Measurements from ENCODE around the gene CGNL1. TPM values are rescaled to one million over a fixed set of nuclear protein-coding genes. Genes with fewer than 3 reads are reported as not detected.

The CGNL1 gene
- total RNA-seq, 1 experiment from 2014 or later: 10.6 TPM

GRCh38 chr15:57388464-57388863 lies 12.2 kb downstream of the CGNL1 start:
- Histone ChIP-seq H3K4me3 (ENCODE audit: insufficient read depth, low read depth, low read length) (no peak overlapping the region), H3K27me3 (ENCODE audit: control insufficient read depth, insufficient read depth, low read length) (no peaks in the 10 kb centered on the region), H3K36me3 (replicated peaks; ENCODE audit: control insufficient read depth, insufficient read depth, low read length) (no peaks in the 10 kb centered on the region)
- DNase-seq: no peak

- Histone ChIP-seq H3K27me3 (ENCODE audit: control insufficient read depth, insufficient read depth, low read length) (no peaks in the 10 kb centered on the region), H3K4me3 (ENCODE audit: insufficient read depth, low read depth, low read length) (no peak overlapping the region), H3K36me3 (replicated peaks; ENCODE audit: control insufficient read depth, insufficient read depth, low read length) (no peaks in the 10 kb centered on the region)
- no peak for DNase-seq
Measured at GRCh38 chr15:57389991-57390390, 13.7 kb downstream of the CGNL1 start.

GRCh38 chr15:57390583-57390982 lies 14.3 kb downstream of the CGNL1 start:
- Histone ChIP-seq H3K36me3 (replicated peaks; ENCODE audit: control insufficient read depth, insufficient read depth, low read length) (no peaks in the 10 kb centered on the region), H3K4me3 (ENCODE audit: insufficient read depth, low read depth, low read length) (no peak overlapping the region), H3K27me3 (ENCODE audit: control insufficient read depth, insufficient read depth, low read length) (no peaks in the 10 kb centered on the region)
- no peak for DNase-seq

- Histone ChIP-seq H3K27me3 (ENCODE audit: control insufficient read depth, insufficient read depth, low read length) (no peaks in the 10 kb centered on the region), H3K4me3 (ENCODE audit: insufficient read depth, low read depth, low read length) (no peak overlapping the region), H3K36me3 (replicated peaks; ENCODE audit: control insufficient read depth, insufficient read depth, low read length) (no peaks in the 10 kb centered on the region)
- DNase-seq: no peak
Measured at GRCh38 chr15:57391537-57391936, 15.2 kb downstream of the CGNL1 start.

- Histone ChIP-seq H3K27me3 (ENCODE audit: control insufficient read depth, insufficient read depth, low read length) (no peaks in the 10 kb centered on the region), H3K4me3 (ENCODE audit: insufficient read depth, low read depth, low read length) (no peak overlapping the region), H3K36me3 (replicated peaks; ENCODE audit: control insufficient read depth, insufficient read depth, low read length) (no peaks in the 10 kb centered on the region)
- DNase-seq: no peak
Measured at GRCh38 chr15:57393061-57393460, 16.8 kb downstream of the CGNL1 start.

- DNase-seq: no peak
- H3K4me3 ChIP-seq (ENCODE audit: insufficient read depth, low read depth, low read length): no peak overlapping the region
Measured at GRCh38 chr15:57395292-57395691, 19.0 kb downstream of the CGNL1 start.

GRCh38 chr15:57398336-57398735 lies 22.0 kb downstream of the CGNL1 start:
- no peaks in the 10 kb centered on the region for H3K27me3 ChIP-seq (ENCODE audit: control insufficient read depth, insufficient read depth, low read length)
- H3K36me3 ChIP-seq (replicated peaks; ENCODE audit: control insufficient read depth, insufficient read depth, low read length): no peaks in the 10 kb centered on the region
- no peak for DNase-seq
- H3K4me3 ChIP-seq (ENCODE audit: insufficient read depth, low read depth, low read length): no peak overlapping the region

More at GRCh38 chr15:57395292-57395691, 19.0 kb downstream of the CGNL1 start:
- Histone ChIP-seq H3K36me3 (replicated peaks; ENCODE audit: control insufficient read depth, insufficient read depth, low read length) (no peaks in the 10 kb centered on the region), H3K27me3 (ENCODE audit: control insufficient read depth, insufficient read depth, low read length) (no peaks in the 10 kb centered on the region)

GRCh38 chr15:57401546-57401945 lies 25.2 kb downstream of the CGNL1 start:
- Histone ChIP-seq H3K4me3 (ENCODE audit: insufficient read depth, low read depth, low read length) (no peak overlapping the region), H3K36me3 (replicated peaks; ENCODE audit: control insufficient read depth, insufficient read depth, low read length) (no peaks in the 10 kb centered on the region), H3K27me3 (ENCODE audit: control insufficient read depth, insufficient read depth, low read length) (no peaks in the 10 kb centered on the region)
- DNase-seq: no peak

- Histone ChIP-seq H3K4me3 (ENCODE audit: insufficient read depth, low read depth, low read length) (no peak overlapping the region), H3K27me3 (ENCODE audit: control insufficient read depth, insufficient read depth, low read length) (no peaks in the 10 kb centered on the region), H3K36me3 (replicated peaks; ENCODE audit: control insufficient read depth, insufficient read depth, low read length) (no peaks in the 10 kb centered on the region)
- no peak for DNase-seq
Measured at GRCh38 chr15:57403017-57403416, 26.7 kb downstream of the CGNL1 start.

- DNase-seq: no peak
- no peaks in the 10 kb centered on the region for H3K36me3 ChIP-seq (replicated peaks; ENCODE audit: control insufficient read depth, insufficient read depth, low read length)
- no peaks in the 10 kb centered on the region for H3K27me3 ChIP-seq (ENCODE audit: control insufficient read depth, insufficient read depth, low read length)
- H3K4me3 ChIP-seq (ENCODE audit: insufficient read depth, low read depth, low read length): no peak overlapping the region
Measured at GRCh38 chr15:57403566-57404325, 27.4 kb downstream of the CGNL1 start.

GRCh38 chr15:57405133-57405532 lies 28.8 kb downstream of the CGNL1 start:
- DNase-seq: no peak
- Histone ChIP-seq H3K27me3 (ENCODE audit: control insufficient read depth, insufficient read depth, low read length) (no peaks in the 10 kb centered on the region), H3K36me3 (replicated peaks; ENCODE audit: control insufficient read depth, insufficient read depth, low read length) (no peaks in the 10 kb centered on the region), H3K4me3 (ENCODE audit: insufficient read depth, low read depth, low read length) (no peak overlapping the region)

GRCh38 chr15:57406062-57406772 lies 29.9 kb downstream of the CGNL1 start:
- H3K36me3 ChIP-seq (replicated peaks; ENCODE audit: control insufficient read depth, insufficient read depth, low read length): no peaks in the 10 kb centered on the region
- DNase-seq: no peak
- H3K27me3 ChIP-seq (ENCODE audit: control insufficient read depth, insufficient read depth, low read length): no peaks in the 10 kb centered on the region
- no peak overlapping the region for H3K4me3 ChIP-seq (ENCODE audit: insufficient read depth, low read depth, low read length)

GRCh38 chr15:57410373-57410772 lies 34.1 kb downstream of the CGNL1 start:
- Histone ChIP-seq H3K4me3 (ENCODE audit: insufficient read depth, low read depth, low read length) (no peak overlapping the region), H3K27me3 (ENCODE audit: control insufficient read depth, insufficient read depth, low read length) (no peaks in the 10 kb centered on the region), H3K36me3 (replicated peaks; ENCODE audit: control insufficient read depth, insufficient read depth, low read length) (no peaks in the 10 kb centered on the region)
- no peak for DNase-seq

- no peak for DNase-seq
- Histone ChIP-seq H3K36me3 (replicated peaks; ENCODE audit: control insufficient read depth, insufficient read depth, low read length) (no peaks in the 10 kb centered on the region), H3K27me3 (ENCODE audit: control insufficient read depth, insufficient read depth, low read length) (no peaks in the 10 kb centered on the region), H3K4me3 (ENCODE audit: insufficient read depth, low read depth, low read length) (no peak overlapping the region)
Measured at GRCh38 chr15:57411945-57412768, 35.9 kb downstream of the CGNL1 start.

- DNase-seq: no peak
- no peaks in the 10 kb centered on the region for H3K27me3 ChIP-seq (ENCODE audit: control insufficient read depth, insufficient read depth, low read length)
- no peaks in the 10 kb centered on the region for H3K36me3 ChIP-seq (replicated peaks; ENCODE audit: control insufficient read depth, insufficient read depth, low read length)
- H3K4me3 ChIP-seq (ENCODE audit: insufficient read depth, low read depth, low read length): no peak overlapping the region
Measured at GRCh38 chr15:57415602-57416001, 39.3 kb downstream of the CGNL1 start.
